Measurements from ENCODE around the gene CENPU.
"Not testable (repeated sequence)": the region's sequence is repeated elsewhere in the genome, so short reads cannot be mapped to it uniquely, and the experiment has no call there.

The CENPU gene

DNA sequence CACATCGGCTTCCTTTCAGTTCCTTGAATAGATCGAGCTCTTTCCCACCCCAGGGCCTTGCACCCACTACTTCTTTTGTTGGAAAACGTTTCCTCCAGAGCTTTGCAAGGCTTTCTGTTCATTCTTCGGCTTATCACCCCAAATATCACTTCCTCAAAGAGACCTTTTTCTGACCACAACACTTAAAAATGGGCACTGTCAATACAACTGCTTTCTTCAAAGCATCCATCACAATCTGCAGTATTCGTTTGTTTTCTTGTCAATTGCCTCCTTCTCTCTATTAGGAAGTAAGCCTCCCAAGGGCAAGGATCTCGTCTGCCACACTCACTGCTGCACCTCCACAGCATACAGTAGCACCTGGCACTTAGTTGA lies 17.7 kb upstream of the CENPU start:
- no peak for DNase-seq

GRCh38 chr4:184750926-184751584 lies 17.2 kb upstream of the CENPU start:
- DNase-seq, result no peak

GRCh38 chr4:184748251-184748652 lies 14.4 kb upstream of the CENPU start:
- no peak for DNase-seq

GRCh38 chr4:184747034-184747830 lies 13.3 kb upstream of the CENPU start:
- DNase-seq, result no peak

DNA sequence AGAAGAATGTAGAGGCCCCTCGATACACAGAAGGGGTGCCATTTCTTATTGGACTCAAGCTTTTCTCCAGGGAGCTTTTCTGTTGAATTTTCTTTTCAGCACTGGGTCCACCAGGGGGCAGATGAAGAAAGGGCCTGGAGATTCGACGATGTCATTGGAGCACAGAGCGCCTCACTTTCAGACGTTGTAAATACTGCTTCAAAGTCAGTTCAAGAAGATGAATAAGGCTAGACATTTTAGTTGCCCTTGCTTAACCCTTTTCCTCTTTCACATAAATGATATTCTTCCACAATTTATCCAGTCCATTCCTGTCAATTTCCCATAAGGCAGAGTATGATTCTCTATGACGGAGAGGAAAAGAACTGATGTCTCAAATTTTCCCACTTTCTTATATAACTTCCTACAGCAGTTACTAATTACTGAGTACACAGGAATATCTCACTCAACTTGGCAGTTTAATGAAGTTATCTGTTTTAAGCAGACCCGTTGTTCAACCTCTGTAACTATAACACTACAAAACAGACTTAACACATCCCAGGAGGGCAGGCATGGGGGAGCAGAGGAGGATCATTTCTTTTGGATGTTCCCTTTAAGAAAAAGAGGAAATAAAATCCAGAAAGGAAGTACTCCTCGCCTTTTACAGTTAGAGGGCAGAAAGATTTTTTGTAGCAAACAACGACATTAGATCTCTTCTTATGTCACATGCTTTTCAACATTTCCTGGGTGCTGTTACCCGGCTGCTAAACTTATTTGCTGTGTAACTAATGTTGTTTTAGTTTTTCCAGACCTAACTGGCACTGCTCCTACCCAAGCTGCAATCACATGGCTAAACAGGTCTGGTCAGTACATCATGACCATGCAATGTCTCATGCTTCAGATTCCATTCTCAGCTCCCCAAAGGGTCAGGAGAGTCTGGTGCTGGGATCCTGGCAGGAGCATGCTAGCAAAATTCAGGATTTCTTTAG lies 12.2 kb upstream of the CENPU start:
- peak; percentile 71 for DNase-seq

DNA sequence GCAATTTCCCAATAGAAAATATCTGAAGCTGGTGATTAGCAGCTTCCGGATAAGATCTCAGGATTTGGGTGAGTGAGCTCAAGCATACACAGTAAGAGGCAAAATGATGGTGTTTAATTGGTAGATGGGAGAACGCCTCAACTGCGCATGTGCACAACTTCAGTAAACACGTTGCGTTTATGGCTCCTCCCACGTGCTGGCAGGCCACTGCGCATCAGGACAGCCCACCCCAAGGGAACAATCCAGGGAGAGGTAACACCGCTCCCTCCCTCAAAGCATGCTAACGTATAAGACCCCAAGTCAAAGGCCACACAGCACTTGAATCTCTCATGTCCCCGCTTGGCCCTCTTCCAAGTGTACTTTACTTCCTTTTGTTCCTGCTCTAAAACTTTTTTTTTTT lies 10.3 kb upstream of the CENPU start:
- no peak for DNase-seq

GRCh38 chr4:184743650-184744049 lies 9.8 kb upstream of the CENPU start:
- no peak for DNase-seq

- not testable (repeated sequence) for DNase-seq
Measured at GRCh38 chr4:184741651-184742050, 7.8 kb upstream of the CENPU start.

GRCh38 chr4:184740980-184741391 lies 7.1 kb upstream of the CENPU start:
- DNase-seq, result no peak

- not testable (repeated sequence) for DNase-seq
Measured at GRCh38 chr4:184739575-184739974, 5.7 kb upstream of the CENPU start.

DNA sequence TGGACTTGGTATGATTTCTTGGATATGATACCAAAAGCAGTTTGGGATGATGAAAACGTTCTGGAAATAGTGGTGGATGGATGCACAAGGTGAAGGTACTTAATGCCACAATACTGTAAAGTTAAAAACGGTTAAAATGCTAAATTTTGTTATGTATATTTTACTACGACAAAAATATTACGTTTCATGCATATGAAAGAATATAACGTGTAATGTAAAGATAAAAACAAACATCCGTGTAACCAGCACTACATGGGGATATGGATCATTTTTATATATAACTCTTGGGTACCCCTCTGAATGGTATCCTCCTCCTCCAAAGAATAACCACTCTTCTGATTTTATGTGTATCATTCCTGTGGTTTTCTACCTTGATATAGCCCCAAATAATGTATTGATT lies 862 bp upstream of the CENPU start:
- DNase-seq, result no peak

DNA sequence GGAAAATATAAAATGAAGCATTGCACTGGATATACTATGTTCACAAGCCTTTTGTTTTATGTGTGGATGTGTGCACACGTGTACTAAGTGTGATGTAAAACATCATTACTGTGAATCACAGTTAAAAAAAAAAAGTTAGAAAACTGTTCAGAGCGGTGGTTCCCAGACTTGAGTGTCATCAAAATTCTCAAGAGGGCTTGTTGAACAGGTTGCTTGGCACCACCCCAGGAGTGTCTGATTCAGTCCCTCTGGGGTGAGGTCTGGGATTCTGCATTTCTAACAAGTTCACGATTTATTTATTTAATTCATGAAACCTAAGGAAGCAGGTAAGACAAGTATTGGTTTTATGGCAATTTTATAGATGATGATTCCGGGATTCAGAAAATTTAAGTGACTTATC lies 1.8 kb downstream of the CENPU start:
- DNase-seq, result no peak

DNA sequence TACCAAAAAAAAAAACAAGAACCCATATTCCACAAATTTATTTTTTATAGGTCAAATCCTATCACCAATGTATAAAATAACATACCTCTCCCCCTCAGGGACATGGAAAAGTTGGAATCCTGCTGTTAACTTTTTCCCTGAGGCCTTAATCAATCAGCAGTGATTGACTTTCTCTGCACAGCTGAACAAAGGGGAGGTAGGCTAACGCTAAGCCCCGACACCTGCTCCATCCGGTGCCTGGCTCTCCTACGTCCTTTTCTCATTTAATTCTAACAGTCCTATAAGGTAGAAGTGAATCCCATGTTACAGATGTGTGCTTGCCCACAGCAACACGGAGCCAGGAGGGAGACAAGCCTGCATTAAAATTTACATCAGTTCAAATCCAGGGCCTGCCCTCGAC lies 2.8 kb downstream of the CENPU start:
- no peak for DNase-seq

- no peak for DNase-seq
Measured at GRCh38 chr4:184729946-184730345, 4.0 kb downstream of the CENPU start.

- no peak for DNase-seq
Measured at GRCh38 chr4:184728858-184729257, 5.0 kb downstream of the CENPU start.

DNA sequence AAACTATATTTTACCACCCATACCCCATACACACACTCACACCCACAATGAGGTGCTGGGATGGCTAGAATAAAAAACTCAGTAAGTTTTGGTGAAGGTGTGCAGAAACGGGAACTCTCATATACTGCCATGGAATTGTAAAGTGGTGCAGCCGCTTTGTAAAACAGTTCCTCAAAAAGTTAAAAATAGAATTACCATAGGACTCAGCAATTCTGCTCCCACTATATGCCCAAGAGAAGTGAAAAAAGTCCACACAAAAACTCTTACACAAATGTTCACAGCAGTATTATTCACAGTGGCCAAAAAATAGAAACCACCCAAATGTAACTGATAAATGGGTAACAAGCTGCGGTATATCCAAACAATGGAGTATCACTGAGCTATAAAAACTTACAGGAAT lies 6.5 kb downstream of the CENPU start:
- no peak for DNase-seq

DNA sequence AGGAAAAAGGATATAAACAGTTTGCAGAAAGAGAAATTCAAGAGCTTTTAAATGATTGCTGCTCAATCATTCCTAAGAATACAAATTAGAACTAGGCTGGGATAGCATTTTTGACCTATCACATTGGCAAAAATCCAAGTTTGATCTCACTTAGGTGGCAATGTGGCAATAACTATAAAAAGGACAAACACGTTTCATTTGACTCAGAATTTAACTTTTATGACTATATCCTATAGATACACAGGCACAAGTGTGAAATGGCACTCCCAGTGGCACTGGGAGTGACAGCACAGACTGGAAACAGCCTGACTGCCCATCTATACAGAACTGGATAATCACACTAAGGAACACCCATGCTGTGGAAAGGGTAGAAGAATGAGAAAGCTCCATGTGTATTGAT lies 11.1 kb downstream of the CENPU start:
- no peak for DNase-seq

DNA sequence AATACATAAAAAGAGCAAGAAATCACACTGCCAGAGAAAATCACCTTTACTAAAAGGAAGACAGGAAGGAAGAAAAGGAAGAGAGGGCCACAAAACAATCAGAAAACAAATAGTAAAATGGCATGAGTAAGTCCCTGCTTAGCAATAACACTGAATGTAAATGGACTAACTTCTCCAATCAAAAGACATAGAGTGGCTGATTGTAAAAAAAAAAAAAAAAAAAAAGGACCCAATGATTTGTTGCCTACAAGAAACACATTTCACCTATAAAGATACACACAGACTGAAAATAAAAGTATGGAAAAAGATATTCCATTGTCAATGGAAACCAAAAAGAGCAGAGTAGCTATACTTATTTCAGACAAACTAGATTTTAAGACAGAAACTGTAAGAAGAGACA lies 12.6 kb downstream of the CENPU start:
- DNase-seq, result no peak

GRCh38 chr4:184719407-184719806 lies 14.5 kb downstream of the CENPU start:
- no peak for DNase-seq

DNA sequence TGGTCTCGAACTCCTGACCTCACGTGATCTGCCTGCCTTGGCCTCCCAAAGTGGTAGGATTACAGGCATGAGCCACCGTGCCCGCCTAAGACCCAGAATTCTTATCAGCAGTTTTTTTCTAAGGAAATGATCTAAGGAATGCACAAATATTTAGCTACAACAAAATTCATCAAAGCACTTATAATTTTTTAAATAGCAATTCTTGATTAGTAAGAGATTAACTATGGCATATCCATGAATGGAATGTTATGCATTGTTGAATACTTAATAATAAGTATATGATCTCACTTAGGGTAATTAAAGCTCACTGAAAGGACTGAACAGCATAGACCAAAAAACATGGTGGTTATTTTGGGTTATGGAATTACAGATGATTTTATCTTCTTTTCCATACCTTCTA lies 18.4 kb downstream of the CENPU start:
- no peak for DNase-seq

DNA sequence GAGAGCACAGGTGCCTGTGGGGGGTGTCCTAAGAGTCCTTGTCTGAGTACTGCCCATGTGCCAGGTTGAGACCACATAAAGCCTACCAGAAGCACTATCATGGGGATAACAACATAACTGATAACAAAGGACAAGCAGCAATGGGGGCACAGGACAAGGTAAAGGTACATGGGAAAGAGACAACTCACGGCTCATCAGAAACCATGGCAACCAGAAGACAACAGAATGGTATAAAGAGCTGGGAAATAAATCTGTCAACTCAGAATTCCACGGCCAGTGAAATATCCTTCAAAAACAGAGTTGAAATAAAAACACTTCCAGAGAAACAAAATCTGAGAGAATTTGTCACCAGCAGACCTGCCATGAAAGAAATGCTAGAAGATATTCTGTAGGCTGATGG lies 20.0 kb downstream of the CENPU start:
- DNase-seq, result no peak

DNA sequence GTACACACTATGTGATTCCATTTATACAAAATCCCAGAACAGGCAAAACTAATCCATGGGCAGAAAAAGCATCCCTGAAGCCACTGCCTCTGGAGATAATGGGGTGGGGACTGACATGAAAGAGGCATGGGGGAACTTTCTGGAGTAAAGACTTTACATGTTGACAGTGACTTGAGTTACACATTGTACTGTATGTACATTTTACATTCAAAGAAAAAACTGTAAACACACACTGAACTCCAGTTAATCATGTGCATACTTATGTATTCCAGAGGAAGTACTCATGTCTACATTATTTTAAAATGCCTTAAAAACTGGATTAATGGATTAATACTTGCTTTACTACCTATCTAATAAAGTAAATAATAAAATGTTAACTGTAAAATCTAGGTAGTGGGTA lies 21.6 kb downstream of the CENPU start:
- no peak for DNase-seq

DNA sequence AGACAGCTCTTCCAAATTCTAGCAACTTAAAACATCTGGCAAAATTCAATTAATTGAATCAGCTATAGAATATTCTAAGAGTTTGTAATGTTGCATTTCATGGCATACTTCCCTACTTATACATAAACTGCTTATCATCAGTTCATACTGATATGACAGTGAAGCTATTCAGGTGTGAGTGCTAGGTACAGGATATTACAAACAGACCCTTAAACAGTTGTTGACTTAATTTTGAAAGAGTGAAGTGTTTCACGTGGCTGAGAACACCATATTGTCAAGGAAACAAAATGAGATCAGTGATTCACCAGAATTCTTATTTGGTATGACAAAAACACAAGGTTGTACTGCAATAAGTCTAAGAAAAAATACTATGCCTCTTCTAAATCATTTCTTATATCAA lies 27.4 kb downstream of the CENPU start:
- no peak for DNase-seq

GRCh38 chr4:184705692-184706091 lies 28.2 kb downstream of the CENPU start:
- DNase-seq, result no peak

All from stimulated activated CD4-positive, alpha-beta T cell treated with anti-CD3 and anti-CD28 coated beads, Interleukin-4, amount 100 ng/mL, for 1 hour (primary cell).